Measurements from ENCODE around the gene KATNB1. TPM values are rescaled to one million over a fixed set of nuclear protein-coding genes. Genes with fewer than 3 reads are reported as not detected.

The KATNB1 gene
- total RNA-seq, 1 experiment from 2014 or later = 60.4 TPM

- TF ChIP-seq E2F1 (CRISPR knock-in tag; IDR thresholded peaks at IDR 0.05) (no peak), CBFB (CRISPR knock-in tag; IDR thresholded peaks at IDR 0.05; ENCODE audit: low read depth) (no peak), TCF7 (CRISPR knock-in tag; IDR thresholded peaks at IDR 0.05; ENCODE audit: low read depth) (no peak), ZNF138 (CRISPR knock-in tag; conservative IDR thresholded peaks at IDR 0.05) (no peak)
Observed at GRCh38 chr16:57761957-57762356, 26.4 kb downstream of the KATNB1 start (continued).

GRCh38 chr16:57762365-57763040 is 26.9 kb downstream of the KATNB1 start:
- TF ChIP-seq ZNF423 (CRISPR knock-in tag; IDR thresholded peaks at IDR 0.05) (no peak), ELF4 (CRISPR knock-in tag; IDR thresholded peaks at IDR 0.05; ENCODE audit: low read depth) (no peak), RORB (CRISPR knock-in tag; IDR thresholded peaks at IDR 0.05) (no peak)
- Mint-ChIP-seq H3K4me3 (no peak overlapping the region), H3K36me3 (no peaks in the 10 kb centered on the region), H3K27ac (no peak overlapping the region; the same call in 1 of the 2 replicates), H3K27me3 (ENCODE audit: low read depth) (no peaks in the 10 kb centered on the region), H3K4me1 (peaks cover 22% of the 10 kb centered on the region), H3K9me3 (no peaks in the 10 kb centered on the region)
- ChIA-PET POLR2A (no interaction called here), CTCF (interaction anchor here (4.9 kb wide), 1 partner anchor 13 kb away, joined by 30 read pairs; no protein-coding TSS in a partner anchor)
- ATAC-seq (no peak), DNase-seq (ENCODE audit: low spot score) (no peak)

- H3K27ac Mint-ChIP-seq = 0 out of 2 replicates have a peak overlapping the region, but pooled peaks have one; percentile 57
- ATAC-seq (no peak), DNase-seq (ENCODE audit: low spot score) (no peak)
- H3K27me3 Mint-ChIP-seq (ENCODE audit: low read depth) = no peaks in the 10 kb centered on the region
- peaks cover 22% of the 10 kb centered on the region for H3K4me1 Mint-ChIP-seq
- H3K4me3 Mint-ChIP-seq = no peak overlapping the region
- H3K9me3 Mint-ChIP-seq = no peaks in the 10 kb centered on the region
- POLR2A ChIA-PET = interaction anchor here (1.2 kb wide), 1 partner anchor 110 kb away, joined by 3 read pairs; no protein-coding TSS in a partner anchor
- no peaks in the 10 kb centered on the region for H3K36me3 Mint-ChIP-seq
- CTCF ChIA-PET = interaction anchor here (4.9 kb wide), 1 partner anchor 12 kb away, joined by 30 read pairs; no protein-coding TSS in a partner anchor
- TF ChIP-seq TP53 (CRISPR knock-in tag; IDR thresholded peaks at IDR 0.05) (no peak), MYBL2 (CRISPR knock-in tag; IDR thresholded peaks at IDR 0.05) (no peak), ZNF121 (CRISPR knock-in tag; IDR thresholded peaks at IDR 0.05) (no peak), CREB1 (CRISPR knock-in tag; IDR thresholded peaks at IDR 0.05) (no peak), ATF6 (CRISPR knock-in tag; IDR thresholded peaks at IDR 0.05) (no peak), SP1 (CRISPR knock-in tag; conservative IDR thresholded peaks at IDR 0.05) (no peak), ZNF281 (CRISPR knock-in tag; IDR thresholded peaks at IDR 0.05) (no peak), NFE2L1 (CRISPR knock-in tag; IDR thresholded peaks at IDR 0.05) (no peak), KAT7 (CRISPR knock-in tag; IDR thresholded peaks at IDR 0.05; ENCODE audit: borderline replicate concordance) (no peak), AFF4 (CRISPR knock-in tag; IDR thresholded peaks at IDR 0.05; ENCODE audit: borderline replicate concordance) (no peak), ZNF671 (CRISPR knock-in tag; IDR thresholded peaks at IDR 0.05) (no peak), IRF1 (CRISPR knock-in tag; IDR thresholded peaks at IDR 0.05) (no peak), ATF1 (CRISPR knock-in tag; IDR thresholded peaks at IDR 0.05) (no peak), JAZF1 (CRISPR knock-in tag; IDR thresholded peaks at IDR 0.05) (no peak), USF1 (CRISPR knock-in tag; IDR thresholded peaks at IDR 0.05) (no peak)
Observed at GRCh38 chr16:57763285-57764005, 27.9 kb downstream of the KATNB1 start.
